ENCODE results near the gene NDUFAF5.
"Not testable (repeated sequence)": the region's sequence is repeated elsewhere in the genome, so short reads cannot be mapped to it uniquely, and the experiment has no call there.

Gene NDUFAF5, protein sequence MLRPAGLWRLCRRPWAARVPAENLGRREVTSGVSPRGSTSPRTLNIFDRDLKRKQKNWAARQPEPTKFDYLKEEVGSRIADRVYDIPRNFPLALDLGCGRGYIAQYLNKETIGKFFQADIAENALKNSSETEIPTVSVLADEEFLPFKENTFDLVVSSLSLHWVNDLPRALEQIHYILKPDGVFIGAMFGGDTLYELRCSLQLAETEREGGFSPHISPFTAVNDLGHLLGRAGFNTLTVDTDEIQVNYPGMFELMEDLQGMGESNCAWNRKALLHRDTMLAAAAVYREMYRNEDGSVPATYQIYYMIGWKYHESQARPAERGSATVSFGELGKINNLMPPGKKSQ

DNA sequence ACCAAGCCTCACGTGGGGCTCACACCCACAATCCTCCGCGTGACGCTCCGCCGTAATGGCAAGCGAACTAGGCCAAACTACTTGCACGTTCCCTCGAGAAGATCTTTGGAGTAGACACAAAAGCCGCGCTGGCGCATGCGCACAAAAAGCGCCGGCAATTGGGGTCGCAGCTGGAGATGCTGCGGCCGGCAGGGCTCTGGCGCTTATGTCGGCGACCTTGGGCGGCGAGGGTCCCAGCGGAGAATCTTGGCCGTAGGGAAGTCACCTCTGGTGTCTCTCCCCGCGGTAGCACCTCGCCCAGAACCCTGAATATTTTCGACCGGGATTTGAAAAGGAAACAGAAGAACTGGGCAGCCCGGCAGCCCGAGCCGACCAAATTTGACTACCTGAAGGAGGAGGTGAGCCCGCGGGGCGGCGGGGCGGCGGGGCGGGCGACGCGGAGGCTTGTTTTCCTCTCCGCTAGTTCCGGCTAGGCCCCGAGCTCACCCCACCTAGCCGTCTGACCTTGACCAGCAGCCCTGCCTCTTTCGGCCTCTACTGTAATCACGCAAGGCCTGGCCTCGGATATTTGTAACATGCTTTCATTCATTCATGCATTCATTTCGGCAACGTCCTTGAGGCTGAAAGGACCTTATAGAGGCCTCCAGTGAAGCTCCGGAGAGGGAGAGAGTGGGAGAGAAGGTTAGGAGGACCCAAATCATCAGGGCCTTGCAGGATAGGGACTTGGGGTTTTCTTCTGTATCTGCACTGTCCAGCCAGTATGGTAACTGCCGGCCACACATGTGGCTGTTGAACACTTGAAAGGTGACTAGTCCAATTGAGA, at the start of gene NDUFAF5, which contains the start of gene ESF1:
TSS of gene NDUFAF5 (plus strand) at position 136 of the 823 bp plus-strand sequence. CDS start at position 177, 41 bp downstream.
TSS of gene ESF1 (minus strand) at position 27 of the 823 bp plus-strand sequence. CDS start 1,779 bp downstream, outside the sequence.
- DNase-seq, result peak; percentile 97

DNA sequence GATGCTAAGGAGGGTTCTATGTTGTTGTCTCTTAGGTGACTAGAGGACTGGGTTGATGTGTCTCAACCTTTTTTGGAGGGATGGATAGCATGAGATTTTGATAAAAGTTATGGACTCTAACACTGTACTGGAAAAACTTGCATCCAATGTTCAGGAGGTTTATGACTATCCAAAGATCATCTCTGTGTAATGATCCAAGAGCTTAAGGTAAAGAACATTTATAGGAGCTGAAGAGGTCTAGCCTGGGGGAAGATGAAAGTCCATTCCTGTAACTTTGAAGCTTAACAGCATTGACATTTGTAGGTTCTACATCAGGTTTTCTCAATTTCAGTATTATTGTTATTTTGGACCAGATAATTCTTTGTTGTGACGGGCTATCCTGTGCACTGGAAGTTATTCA, 49.0 kb upstream of the NDUFAF5 start:
- DNase-seq, result no peak

DNA sequence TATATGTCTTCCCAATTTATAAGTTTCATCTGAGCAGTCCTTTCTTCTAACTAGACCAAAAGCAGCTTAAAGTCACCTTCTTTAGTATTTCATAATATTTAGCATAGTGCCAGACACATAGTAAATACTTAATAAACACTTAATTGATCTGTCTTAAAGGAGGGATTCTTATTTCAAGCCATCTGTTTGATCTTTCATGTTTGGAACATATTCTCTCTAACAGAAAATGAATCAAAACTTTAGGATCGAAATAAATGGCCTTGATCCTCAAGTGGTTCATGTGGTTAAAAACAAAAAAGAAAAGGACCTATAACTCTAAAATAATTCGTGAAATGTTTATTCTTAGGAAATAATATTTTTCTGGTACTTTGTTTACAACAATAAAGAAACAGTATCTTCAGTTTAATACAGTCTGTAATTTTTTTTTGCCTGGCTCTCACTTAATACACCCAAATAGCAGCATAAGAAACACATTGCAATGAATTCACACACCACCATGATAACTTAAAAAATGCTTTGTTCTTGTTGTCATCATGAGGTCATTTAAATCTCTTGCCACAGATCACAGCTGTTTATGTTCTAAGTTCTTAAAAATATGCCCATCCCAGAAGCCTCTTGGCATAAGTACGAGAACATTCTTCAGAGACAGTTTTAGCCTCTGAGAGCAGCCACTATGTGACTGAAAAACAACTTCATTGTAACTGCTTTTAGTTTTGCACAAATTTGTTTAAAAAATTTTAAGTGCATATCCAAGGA, 48.2 kb upstream of the NDUFAF5 start:
- DNase-seq, result no peak

DNA sequence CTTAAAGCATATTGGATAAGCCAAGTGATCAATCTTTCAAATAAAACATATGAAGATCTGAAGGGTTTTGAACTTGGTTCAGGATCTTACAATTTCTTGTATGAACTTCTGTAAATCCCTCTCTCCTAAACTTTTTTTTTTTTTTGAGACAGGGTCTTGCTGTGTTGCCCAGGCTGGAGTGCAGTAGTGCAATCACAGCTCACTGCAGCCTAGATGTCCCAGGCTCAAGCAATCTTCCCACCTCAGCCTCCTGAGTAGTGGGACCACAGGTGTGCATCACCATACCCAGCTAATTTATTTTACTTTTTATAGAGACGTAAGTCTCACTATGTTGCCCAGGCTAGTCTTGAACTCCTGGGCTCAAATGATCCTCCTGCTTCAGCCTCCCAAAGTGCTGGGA, 46.6 kb upstream of the NDUFAF5 start:
- not testable (repeated sequence) for DNase-seq

DNA sequence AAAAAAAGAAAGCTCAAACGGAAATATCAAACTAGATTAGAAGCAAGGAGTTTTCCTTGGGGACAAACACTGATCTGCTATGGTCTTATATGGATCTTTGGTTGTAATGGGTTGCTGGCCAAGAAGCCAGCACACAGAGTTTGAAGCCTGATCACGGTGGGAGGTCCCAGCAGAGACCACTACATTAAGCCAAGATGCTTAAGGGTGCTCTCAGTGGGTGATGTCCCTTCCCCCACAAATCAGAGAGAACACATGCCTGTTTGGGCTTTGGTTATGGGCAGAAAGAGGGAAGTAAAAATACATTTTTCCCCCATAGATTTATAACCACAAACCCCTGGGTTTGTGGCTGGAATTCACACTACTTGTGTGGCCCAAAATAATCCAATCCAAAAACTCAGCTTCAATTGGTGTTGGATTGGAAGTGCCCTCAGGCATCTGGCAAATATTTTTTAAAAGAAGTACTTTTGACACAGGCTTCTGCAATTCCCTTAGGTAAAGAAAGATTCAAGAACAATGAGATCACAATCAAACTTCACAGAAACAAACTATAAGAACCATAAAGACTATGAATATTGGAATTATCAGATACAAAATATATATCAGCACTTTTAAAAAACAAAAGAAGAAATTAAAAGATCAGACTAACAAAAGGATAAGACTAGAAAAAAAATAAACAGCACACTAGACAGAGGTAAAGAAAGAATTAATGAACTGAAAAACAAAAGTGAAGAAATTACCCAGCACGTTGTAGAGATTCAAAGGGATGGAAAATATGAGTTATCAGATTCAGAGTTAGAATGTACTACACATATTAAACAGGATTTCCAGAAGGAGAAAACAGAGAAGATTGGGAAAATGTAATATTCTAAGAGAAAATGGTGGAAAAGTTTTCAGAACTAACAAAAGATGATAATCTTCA, 44.8 kb upstream of the NDUFAF5 start:
- DNase-seq, result no peak

DNA sequence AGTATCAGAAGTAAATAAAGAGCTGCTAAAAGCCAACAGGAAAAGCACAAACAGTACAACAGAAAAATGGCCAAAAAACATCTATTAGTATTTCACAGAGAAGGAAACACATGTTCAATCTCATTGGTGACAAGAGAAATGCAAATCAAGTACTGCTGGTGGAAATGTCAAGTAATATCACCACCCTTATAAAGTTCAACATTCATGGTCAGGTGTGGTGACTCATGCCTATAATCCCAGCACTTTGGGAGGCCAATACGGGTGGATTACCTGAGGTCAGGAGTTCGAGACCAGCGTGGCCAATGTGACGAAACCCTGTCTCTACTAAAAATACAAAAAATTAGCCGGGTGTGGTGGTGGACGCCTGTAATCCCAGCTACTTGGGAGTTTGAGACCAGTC, 42.9 kb upstream of the NDUFAF5 start:
- DNase-seq, result no peak

DNA sequence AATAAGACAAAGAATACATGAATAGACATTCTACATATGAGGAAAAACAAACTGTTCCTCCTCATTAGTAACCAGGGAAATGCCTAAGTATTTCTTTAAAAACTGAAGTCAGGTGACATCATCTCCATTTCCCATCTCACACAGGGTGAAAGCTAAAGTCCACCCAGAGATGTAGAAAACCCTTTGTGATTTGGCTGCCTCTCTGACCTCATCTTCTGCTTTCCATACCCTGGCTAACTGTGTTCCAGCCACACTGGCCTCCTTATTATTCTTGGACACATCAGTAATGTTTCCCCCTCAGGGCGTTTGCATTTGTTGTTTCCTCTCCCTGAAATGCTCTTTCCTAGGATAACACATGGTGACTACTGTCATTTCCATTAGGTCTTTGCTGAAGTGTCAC, 40.5 kb upstream of the NDUFAF5 start:
- DNase-seq, result no peak

DNA sequence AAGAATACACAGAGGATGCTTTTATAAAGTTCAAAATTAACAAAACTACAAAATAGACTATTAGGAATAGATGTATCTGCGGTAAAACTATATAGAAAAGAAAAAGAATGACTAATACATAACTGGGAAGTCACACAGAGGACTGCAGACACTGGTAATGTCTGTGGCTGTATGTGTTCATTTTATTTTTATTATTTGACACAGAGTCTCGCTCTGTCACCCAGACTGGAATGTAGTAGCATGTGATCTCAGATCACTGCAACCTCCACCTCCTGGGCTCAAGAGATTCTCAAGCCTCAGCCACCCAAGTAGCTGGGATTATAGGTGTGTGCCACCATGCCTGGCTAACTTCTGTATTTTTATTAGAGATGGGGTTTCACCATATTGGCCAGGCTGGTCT, 39.0 kb upstream of the NDUFAF5 start:
- no peak for DNase-seq

DNA sequence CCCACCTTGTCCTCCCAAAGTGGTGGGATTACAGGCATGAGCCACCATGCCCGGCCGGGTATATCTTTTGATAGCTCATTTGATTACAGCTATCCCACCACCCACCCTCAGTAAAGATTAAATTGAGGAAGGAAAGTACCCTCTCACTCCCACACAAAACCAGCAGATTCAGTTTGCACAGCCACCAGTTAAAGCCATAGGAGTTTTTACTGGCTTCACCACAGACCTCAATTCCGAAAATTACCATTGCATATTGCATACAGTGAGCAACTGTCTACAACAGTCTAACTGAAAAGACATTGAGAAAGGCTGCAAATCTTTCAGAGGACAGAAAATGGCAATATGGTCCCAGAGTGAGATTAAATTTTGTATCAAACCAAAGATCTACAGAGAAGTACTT, 35.0 kb upstream of the NDUFAF5 start:
- no peak for DNase-seq

DNA sequence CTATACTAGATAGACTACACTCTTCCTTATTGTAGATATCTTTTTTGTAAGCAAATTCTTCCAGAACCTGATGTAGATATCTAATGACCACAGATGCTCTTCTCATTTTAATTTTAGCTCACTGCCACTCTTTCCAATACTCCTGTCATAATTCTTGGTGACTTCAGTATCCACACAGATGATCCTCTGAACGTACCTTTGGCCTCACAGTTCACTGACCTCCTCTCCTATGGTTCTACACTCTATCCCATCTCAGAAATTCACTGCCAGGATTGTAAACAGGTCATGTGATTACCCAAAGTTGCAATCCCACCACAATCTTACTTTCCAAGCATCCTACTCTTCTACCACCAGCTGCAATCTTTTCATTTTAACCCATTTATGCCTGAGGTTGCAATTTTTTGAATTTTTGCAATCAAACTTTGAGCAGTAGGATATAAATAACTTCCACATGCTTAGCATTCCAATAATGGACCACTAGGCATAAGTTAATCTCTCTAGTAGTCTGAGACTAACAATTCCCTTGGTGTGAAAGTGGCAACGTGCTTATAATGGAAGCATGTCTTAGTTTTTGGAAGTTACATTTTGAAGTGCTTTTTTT, 31.3 kb upstream of the NDUFAF5 start:
- no peak for DNase-seq

DNA sequence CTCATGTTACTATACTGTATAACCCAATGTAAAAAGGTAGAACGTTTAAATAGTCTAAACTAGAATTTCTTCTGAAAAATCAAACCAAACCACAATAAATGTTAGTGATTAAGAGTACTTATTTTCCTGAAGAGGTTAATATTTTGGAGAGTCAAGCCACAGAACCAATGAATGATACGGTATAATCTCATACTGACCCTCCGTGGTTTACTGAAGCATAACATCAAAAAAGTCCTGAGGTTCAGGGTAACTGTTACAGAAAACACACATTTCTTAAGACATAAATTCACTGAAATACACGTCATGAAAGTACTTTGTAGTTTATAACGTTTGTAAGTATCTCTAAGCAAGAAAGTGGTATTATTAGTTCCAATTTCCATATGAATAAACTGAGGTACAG, 29.0 kb upstream of the NDUFAF5 start:
- DNase-seq, result no peak

DNA sequence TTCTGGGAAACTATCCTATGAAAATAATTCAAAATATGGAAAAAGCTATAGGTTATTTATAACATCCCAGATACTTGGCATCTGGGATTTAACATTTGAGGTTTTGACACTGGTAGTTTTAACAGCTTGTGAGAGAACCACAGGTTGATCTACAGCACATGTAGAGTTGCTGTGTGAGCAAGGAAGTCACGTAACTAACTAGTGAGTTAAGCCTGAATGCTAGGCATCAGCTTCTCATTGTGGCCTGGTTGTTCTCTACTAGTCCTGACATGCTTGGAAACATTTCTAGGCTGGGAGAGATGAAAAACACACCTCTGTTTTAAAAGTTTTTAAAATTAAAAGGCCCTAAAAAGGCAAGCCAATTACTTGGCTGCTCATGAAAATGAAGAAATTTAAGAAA, 28.3 kb upstream of the NDUFAF5 start:
- no peak for DNase-seq

DNA sequence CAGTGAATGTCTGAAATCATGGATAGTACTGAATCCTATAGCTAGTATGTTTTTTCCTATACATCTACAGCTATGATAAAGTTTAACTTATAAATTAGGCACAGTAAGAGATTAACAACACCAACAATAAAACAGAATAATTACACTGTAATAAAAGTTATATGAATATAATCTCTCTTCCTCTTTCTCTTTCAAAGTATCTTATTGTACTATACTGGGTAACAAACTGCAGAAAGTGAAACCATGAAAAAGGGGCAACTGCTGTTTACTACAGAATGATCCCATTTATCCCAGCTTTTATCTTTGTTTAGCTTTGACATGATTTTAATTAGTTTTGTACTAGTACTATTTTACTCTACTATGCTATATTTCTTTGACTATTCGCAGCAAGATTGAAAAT, 25.9 kb upstream of the NDUFAF5 start:
- DNase-seq, result no peak

DNA sequence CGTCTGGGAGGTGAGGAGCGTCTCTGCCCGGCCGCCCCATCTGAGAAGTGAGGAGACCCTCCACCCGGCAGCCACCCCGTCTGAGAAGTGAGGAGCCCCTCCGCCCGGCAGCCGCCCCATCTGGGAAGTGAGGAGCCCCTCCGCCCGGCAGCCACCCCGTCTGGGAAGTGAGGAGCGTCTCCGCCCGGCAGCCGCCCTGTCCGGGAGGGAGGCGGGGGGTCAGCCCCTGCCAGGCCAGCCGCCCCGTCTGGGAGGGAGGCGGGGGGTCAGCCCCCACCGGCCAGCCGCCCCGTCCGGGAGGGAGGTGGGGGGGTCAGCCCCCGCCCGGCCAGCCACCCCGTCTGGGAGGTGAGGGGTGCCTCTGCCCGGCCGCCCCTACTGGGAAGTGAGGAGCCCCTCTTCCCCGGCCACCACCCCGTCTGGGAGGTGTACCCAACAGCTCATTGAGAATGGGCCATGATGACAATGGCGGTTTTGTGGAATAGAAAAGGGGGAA, 24.3 kb upstream of the NDUFAF5 start:
- DNase-seq, result not testable (repeated sequence)

DNA sequence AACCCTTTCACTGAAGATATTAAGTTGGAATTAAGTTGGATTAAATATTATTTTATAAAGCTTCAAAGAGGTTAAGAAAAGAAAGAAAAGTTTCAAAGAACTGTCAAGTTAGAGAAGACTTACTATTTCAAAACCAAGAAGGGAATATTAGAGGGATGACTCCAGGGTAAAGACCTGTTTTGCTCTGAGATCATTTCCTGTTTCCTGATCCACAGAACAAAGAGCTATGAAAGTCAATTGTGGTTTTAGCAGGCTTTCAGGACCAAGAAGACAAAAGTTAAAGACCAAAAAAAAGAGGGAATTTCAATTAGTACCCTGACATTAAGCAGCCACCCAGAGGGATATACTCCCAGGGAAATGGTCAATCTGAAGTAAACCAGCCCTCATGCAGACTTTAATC, 19.5 kb upstream of the NDUFAF5 start:
- DNase-seq, result no peak

DNA sequence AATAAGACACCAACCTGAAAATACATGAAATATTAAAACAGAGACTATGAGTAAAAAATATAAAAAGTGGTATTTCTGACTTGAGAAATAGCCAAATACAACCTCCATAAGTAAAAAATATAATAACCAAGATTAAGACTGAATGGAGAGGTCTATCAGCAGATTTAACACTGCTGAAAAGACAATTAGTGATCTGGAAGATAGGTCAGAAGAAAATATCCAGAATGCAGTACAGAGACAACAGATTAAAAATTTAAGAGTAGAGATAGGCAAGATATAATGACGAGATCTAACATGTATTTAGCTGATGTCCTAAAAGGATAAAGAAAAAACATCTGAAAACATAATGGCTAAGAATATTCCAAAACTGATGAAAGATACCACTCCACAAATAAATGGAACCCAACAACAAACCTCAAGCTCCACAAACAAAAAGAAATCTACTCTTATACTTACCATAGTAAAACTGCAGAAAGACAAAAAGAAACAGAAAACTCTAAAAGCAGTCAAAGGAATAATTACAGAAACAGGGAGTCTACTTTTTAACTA, 18.9 kb upstream of the NDUFAF5 start:
- DNase-seq, result no peak

DNA sequence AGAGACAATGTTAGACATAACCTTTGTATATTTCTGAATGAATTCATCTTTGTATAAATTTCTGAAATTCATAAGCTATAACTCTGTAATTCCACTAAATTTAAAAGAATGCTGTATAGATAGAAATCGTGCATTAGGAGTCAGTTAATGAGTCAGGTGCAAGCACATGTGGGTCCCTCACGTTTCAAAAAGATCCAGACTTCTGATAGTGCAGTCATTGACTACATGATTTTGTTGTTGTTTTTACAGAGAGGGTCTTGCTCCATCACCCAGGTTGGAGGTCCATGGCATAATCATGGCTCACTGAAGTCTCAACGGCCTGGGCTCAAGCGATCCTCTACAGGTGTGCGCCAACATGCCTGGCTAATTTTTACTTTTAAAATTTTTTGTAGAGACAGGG, 14.7 kb upstream of the NDUFAF5 start:
- DNase-seq, result no peak

DNA sequence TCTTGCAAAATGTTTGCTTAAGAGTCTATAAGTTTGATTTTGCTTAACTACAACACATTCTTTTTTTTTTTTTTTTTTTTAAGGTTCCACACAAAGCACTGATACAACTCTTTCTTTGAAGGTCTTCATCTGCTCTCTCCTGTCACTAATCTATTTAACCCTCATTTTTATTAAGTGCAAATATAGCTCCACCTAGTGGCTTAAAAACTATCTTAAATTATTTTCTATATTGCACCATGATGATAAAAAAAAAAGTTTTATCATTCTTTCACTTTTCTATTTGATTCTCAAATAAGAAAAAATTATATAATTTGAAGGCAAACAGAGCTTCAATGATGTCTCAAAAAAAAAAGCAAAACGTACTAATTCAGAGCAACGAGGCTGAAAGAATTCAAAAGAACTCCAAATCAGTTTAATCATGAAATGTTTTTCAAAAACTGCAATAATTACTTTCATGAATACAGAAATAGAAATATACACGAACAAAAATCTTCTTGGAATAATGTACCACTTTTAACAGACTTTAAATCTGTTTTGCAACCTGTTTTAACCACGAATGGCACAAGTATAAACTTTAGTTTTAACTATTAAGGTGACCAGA, 12.9 kb upstream of the NDUFAF5 start:
- peak; percentile 32 for DNase-seq

DNA sequence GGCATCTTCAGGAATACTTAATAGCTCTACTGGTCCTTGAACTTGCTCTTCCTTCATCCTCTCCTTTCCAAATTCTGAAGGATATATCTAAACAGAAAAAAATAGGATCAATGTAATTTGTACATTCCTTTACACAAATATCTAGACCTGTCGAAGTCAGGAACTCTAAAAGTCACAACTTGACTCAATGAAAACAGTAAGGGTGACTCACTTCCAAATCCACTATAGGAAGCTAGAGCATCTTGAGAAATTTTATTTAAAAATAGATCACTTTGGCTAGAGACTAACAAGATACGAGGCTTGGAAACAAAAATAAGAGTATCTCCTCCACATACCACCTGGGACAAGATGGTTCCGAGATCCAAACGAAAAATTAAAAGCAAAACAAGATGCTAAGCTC, 12.3 kb upstream of the NDUFAF5 start:
- DNase-seq, result no peak

DNA sequence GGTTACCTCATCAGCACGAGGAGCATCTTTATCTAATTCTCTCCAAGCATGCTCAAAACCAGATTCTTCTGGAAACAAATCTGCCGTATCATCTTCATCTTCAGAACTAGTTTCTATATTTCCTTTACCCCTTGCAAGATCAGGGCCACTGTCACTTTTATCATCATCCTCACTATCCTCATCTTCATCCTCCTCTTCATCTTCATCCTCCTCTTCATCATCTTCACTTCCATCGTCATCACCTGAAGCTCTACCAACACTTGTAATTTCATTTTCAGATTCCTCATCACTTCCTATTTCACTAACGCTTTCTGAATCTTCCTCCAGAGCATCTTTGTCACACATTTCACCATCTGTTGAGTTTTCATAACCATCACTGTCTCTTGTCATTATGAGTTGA, 9.0 kb upstream of the NDUFAF5 start:
- DNase-seq, result no peak

DNA sequence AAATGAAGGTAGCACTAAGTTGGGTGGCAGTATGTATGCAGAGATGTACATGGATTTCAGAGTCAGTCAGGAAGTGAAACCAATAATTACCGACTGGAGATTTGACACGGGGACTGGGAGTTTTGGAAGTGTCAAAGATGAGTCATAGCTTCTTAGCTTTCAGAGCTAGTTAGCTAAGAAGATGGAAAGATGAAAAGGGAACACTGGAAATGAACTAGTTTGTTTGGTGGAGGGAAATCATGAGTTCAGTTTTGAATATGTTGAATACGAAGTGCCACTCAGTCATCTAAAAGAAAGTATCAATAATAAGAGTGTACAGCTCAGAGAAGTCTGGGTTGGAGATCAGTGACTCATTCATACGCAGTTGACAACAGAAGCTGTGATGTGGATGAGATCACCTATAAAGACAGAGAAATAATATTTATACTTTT, 7.6 kb upstream of the NDUFAF5 start:
- DNase-seq, result peak; percentile 8

Data from CD4-positive, alpha-beta T cell treated with Interleukin-4 for 4 hours (primary cell).